NCI-H2171 (cell line): ENCODE results near the gene FRMD6.

Experiments
- DNase-seq: peaks from one replicate; lab custom pipeline; 2025; lab: John Stamatoyannopoulos, UW

The FRMD6 gene

GRCh38 chr14:51780006-51780692 lies 128.4 kb downstream of the FRMD6 start:
- peak; percentile 74 for DNase-seq
